ENCODE data around the gene NEK9.
A peak's percentile ranks its signal among the peaks of the same experiment; 100 is the strongest.

The NEK9 gene

GRCh38 chr14:75046275-75046674, 80.6 kb downstream of the NEK9 start:
- DNase-seq (ENCODE audit: low read depth, low spot score): no peak
- no peak overlapping the region for H3K27ac ChIP-seq

GRCh38 chr14:75044752-75045151, 82.1 kb downstream of the NEK9 start:
- DNase-seq (ENCODE audit: low read depth, low spot score): no peak
- H3K27ac ChIP-seq: no peak overlapping the region

DNA sequence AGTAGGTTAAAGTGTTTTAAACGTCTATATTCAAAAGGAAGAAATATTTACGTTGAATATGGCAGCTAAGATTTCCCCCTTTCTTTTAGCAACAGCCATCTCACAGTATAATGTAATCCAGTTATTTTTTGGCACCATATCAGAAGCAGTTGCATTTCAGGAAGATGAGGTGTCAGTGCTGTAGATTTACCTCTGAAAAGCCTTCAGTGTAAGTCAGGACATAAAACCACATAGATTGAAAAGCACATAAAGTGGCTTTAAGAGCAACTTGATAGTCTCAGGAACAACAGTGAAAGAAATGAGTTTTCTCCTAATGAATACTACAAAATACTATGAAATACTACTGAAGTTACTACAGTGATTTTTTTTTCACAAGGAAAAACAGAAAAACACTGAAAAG, 82.5 kb downstream of the NEK9 start:
- DNase-seq (ENCODE audit: low read depth, low spot score): no peak
- H3K27ac ChIP-seq: no peak overlapping the region

- DNase-seq (ENCODE audit: low read depth, low spot score): no peak
- H3K27ac ChIP-seq: peak overlapping the region; percentile 9
Measured at GRCh38 chr14:75042035-75042434, 84.8 kb downstream of the NEK9 start.

DNA sequence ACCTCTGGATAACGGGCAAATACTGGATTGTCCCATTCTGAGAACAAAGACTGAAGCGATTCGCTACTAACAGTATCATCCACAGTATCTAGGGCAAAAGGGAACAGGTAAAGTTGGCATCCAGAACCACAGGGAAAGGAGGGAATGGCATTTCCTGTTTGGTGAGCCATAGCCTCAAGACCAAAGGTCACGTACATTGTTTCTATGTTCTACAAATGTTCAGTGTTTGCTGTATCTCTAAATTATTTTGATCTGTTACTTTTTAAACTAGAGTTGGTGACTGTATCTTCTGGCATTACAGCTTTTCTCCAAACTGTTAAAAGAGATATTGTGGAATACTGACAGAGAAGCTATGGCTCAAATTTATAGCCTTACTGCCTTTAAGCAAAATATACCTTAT, 85.2 kb downstream of the NEK9 start:
- no peak for DNase-seq (ENCODE audit: low read depth, low spot score)
- peak overlapping the region; percentile 9 for H3K27ac ChIP-seq

DNA sequence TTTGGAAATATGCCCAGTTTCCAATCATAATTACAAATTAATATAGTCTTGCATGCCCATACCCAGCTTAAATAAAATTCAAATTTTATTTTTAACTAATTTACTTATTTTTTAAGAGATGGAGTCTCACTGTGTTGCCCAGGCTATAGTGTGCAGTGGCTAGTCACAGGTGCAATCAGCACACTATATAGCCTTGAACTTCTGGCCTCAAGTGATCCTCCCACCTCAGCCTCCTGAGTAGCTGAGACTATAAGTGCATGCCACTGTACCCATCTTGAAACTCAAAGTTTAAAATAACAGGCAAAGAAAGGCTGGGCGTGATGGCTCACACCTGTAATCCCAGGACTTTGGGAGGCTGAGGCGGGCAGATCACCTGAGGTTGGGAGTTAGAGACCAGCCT, 85.9 kb downstream of the NEK9 start:
- H3K27ac ChIP-seq: no peak overlapping the region
- DNase-seq (ENCODE audit: low read depth, low spot score): no peak

- no peak for DNase-seq (ENCODE audit: low read depth, low spot score)
- H3K27ac ChIP-seq: no peak overlapping the region
Measured at GRCh38 chr14:75040507-75040906, 86.3 kb downstream of the NEK9 start.

GRCh38 chr14:75032939-75033338, 93.9 kb downstream of the NEK9 start:
- DNase-seq (ENCODE audit: low read depth, low spot score): no peak
- no peak overlapping the region for H3K27ac ChIP-seq

- no peak for DNase-seq (ENCODE audit: low read depth, low spot score)
- no peak overlapping the region for H3K27ac ChIP-seq
Measured at GRCh38 chr14:75030147-75030546, 96.7 kb downstream of the NEK9 start.
